ENCODE data around the gene ATG2B. TPM values are rescaled to one million over a fixed set of nuclear protein-coding genes. Genes with fewer than 3 reads are reported as not detected.

ATG2B gene
- total and polyA plus RNA-seq, 2 experiments from 2014 or later: 3.9 to 18.2 TPM

GRCh38 chr14:96242126-96242525 lies 121.0 kb downstream of the ATG2B start:
- H3K27ac ChIP-seq: no peak overlapping the region
- no peaks in the 10 kb centered on the region for H3K27me3 ChIP-seq
- no peak overlapping the region for H3K4me3 ChIP-seq
- TF ChIP-seq CTCF (IDR thresholded peaks at IDR 0.05; ENCODE audit: low read depth, low read length): no peak
- no peaks in the 10 kb centered on the region for H3K9me3 ChIP-seq (ENCODE audit: low read depth)
- H3K36me3 ChIP-seq: no peaks in the 10 kb centered on the region
- DNase-seq (ENCODE audit: low read depth in 1 of 2, low spot score in 1 of 2): no peak
- no peaks in the 10 kb centered on the region for H3K4me1 ChIP-seq (ENCODE audit: low read depth)

- no peak overlapping the region for H3K4me3 ChIP-seq
- no peak overlapping the region for H3K27ac ChIP-seq
- no peak for TF ChIP-seq CTCF (IDR thresholded peaks at IDR 0.05; ENCODE audit: low read depth, low read length)
- no peaks in the 10 kb centered on the region for H3K9me3 ChIP-seq (ENCODE audit: low read depth)
- no peaks in the 10 kb centered on the region for H3K36me3 ChIP-seq
- H3K4me1 ChIP-seq (ENCODE audit: low read depth): no peaks in the 10 kb centered on the region
- DNase-seq (ENCODE audit: low read depth in 1 of 2, low spot score in 1 of 2): no peak
- H3K27me3 ChIP-seq: no peaks in the 10 kb centered on the region
These were observed 122.5 kb downstream of the ATG2B start for GRCh38 chr14:96240641-96241040.

- Histone ChIP-seq H3K27ac (no peak overlapping the region), H3K36me3 (no peaks in the 10 kb centered on the region), H3K27me3 (no peaks in the 10 kb centered on the region), H3K4me1 (ENCODE audit: low read depth) (no peaks in the 10 kb centered on the region), H3K9me3 (ENCODE audit: low read depth) (no peaks in the 10 kb centered on the region), H3K4me3 (no peak overlapping the region)
- DNase-seq (ENCODE audit: low read depth in 1 of 2, low spot score in 1 of 2): peak in 1 of 2 donors; percentile 51
- no peak for TF ChIP-seq CTCF (IDR thresholded peaks at IDR 0.05; ENCODE audit: low read depth, low read length)
These were observed 123.4 kb downstream of the ATG2B start for GRCh38 chr14:96239711-96240141.

GRCh38 chr14:96238676-96239265 lies 124.4 kb downstream of the ATG2B start:
- Histone ChIP-seq H3K36me3 (no peaks in the 10 kb centered on the region), H3K4me3 (no peak overlapping the region), H3K27ac (no peak overlapping the region), H3K9me3 (ENCODE audit: low read depth) (no peaks in the 10 kb centered on the region), H3K4me1 (ENCODE audit: low read depth) (no peaks in the 10 kb centered on the region), H3K27me3 (no peaks in the 10 kb centered on the region)
- DNase-seq (ENCODE audit: low read depth in 1 of 2, low spot score in 1 of 2): no peak
- TF ChIP-seq CTCF (IDR thresholded peaks at IDR 0.05; ENCODE audit: low read depth, low read length): no peak

- no peak for TF ChIP-seq CTCF (IDR thresholded peaks at IDR 0.05; ENCODE audit: low read depth, low read length)
- no peak overlapping the region for H3K4me3 ChIP-seq
These were observed 125.5 kb downstream of the ATG2B start for GRCh38 chr14:96237641-96238040.

More at GRCh38 chr14:96237641-96238040, 125.5 kb downstream of the ATG2B start:
- H3K27ac ChIP-seq: no peak overlapping the region
- H3K9me3 ChIP-seq (ENCODE audit: low read depth): no peaks in the 10 kb centered on the region
- no peaks in the 10 kb centered on the region for H3K4me1 ChIP-seq (ENCODE audit: low read depth)
- DNase-seq (ENCODE audit: low read depth in 1 of 2, low spot score in 1 of 2): no peak
- no peaks in the 10 kb centered on the region for H3K36me3 ChIP-seq
- no peaks in the 10 kb centered on the region for H3K27me3 ChIP-seq
